ENCODE measurements around the gene RFFL. TPM values are rescaled to one million over a fixed set of nuclear protein-coding genes. Genes with fewer than 3 reads are reported as not detected.
A peak's percentile ranks its signal among the peaks of the same experiment; 100 is the strongest.

The RFFL gene
- total RNA-seq, 3 donors from 2014 or later (not counting 1 experiment from before 2014, with no cell fraction given) = 50.0 to 86.6 (median 75.9) TPM

- no peaks in the 10 kb centered on the region for H3K27me3 Mint-ChIP-seq (ENCODE audit: low read depth in 2 of 2)
- WGBS (ENCODE audit: insufficient coverage) = 100% methylated on average over 1 of the region's 1 CpG
- DNase-seq (no peak), ATAC-seq (no peak)
- peaks cover 25% of the 10 kb centered on the region for H3K4me1 ChIP-seq (ENCODE audit: control insufficient read depth, insufficient read depth, low read length)
- peaks cover 39 to 40% of the 10 kb centered on the region in 2 donors for H3K4me1 Mint-ChIP-seq
- H3K27ac ChIP-seq (ENCODE audit: low read length) = no peak overlapping the region
- no peak overlapping the region for H3K4me3 Mint-ChIP-seq
- intact Hi-C loops (cut with micrococcal nuclease) = no loop called here
- no peak for TF ChIP-seq CTCF (IDR thresholded peaks at IDR 0.05)
- no peaks in the 10 kb centered on the region for H3K9me3 ChIP-seq (ENCODE audit: control insufficient read depth, insufficient read depth, low read length)
- no peaks in the 10 kb centered on the region for H3K27me3 ChIP-seq (ENCODE audit: control insufficient read depth, insufficient read depth, low read length)
- peaks cover 8% of the 10 kb centered on the region for H3K36me3 Mint-ChIP-seq
- H3K36me3 ChIP-seq (ENCODE audit: control insufficient read depth, insufficient read depth, low read length) = peaks cover 16% of the 10 kb centered on the region
- H3K9me3 Mint-ChIP-seq = no peaks in the 10 kb centered on the region
- H3K4me3 ChIP-seq (ENCODE audit: low read length) = no peak overlapping the region
- peak overlapping the region in 1 of 2 donors; percentile 99 for H3K27ac Mint-ChIP-seq
These were observed 38.0 kb downstream of the RFFL start for GRCh38 chr17:35025541-35025940.

- H3K27me3 Mint-ChIP-seq (ENCODE audit: low read depth in 2 of 2) = no peaks in the 10 kb centered on the region
- ATAC-seq (no peak), DNase-seq (no peak)
- H3K4me3 ChIP-seq (ENCODE audit: low read length) = no peak overlapping the region
- H3K9me3 Mint-ChIP-seq = no peaks in the 10 kb centered on the region
- H3K4me3 Mint-ChIP-seq = no peak overlapping the region
- WGBS (ENCODE audit: insufficient coverage) = 73% methylated on average over 3 of the region's 3 CpGs
- H3K27me3 ChIP-seq (ENCODE audit: control insufficient read depth, insufficient read depth, low read length) = no peaks in the 10 kb centered on the region
- peak overlapping the region; percentile 99 for H3K27ac Mint-ChIP-seq
- intact Hi-C loops (cut with micrococcal nuclease) = loop anchor here (2.0 kb wide), 1 partner anchor 27 kb away; no protein-coding TSS in a partner anchor
- H3K27ac ChIP-seq (ENCODE audit: low read length) = peak overlapping the region; percentile 90
- H3K4me1 Mint-ChIP-seq = peaks cover 34% of the 10 kb centered on the region in 2 donors
- H3K36me3 ChIP-seq (ENCODE audit: control insufficient read depth, insufficient read depth, low read length) = peaks cover 32% of the 10 kb centered on the region
- no peak for TF ChIP-seq CTCF (IDR thresholded peaks at IDR 0.05)
- H3K9me3 ChIP-seq (ENCODE audit: control insufficient read depth, insufficient read depth, low read length) = no peaks in the 10 kb centered on the region
- peaks cover 25% of the 10 kb centered on the region for H3K4me1 ChIP-seq (ENCODE audit: control insufficient read depth, insufficient read depth, low read length)
- H3K36me3 Mint-ChIP-seq = peaks cover 8% of the 10 kb centered on the region
These were observed 40.0 kb downstream of the RFFL start for GRCh38 chr17:35023538-35023937.

GRCh38 chr17:35022536-35023063 lies 40.9 kb downstream of the RFFL start:
- H3K4me1 Mint-ChIP-seq = peaks cover 31 to 38% of the 10 kb centered on the region in 2 donors
- Histone ChIP-seq H3K27ac (ENCODE audit: low read length) (peak overlapping the region; percentile 90), H3K4me1 (ENCODE audit: control insufficient read depth, insufficient read depth, low read length) (peaks cover 25% of the 10 kb centered on the region), H3K27me3 (ENCODE audit: control insufficient read depth, insufficient read depth, low read length) (no peaks in the 10 kb centered on the region), H3K36me3 (ENCODE audit: control insufficient read depth, insufficient read depth, low read length) (peaks cover 33% of the 10 kb centered on the region), H3K9me3 (ENCODE audit: control insufficient read depth, insufficient read depth, low read length) (no peaks in the 10 kb centered on the region), H3K4me3 (ENCODE audit: low read length) (no peak overlapping the region)
- intact Hi-C loops (cut with micrococcal nuclease) = loop anchor here (1.0 to 2.0 kb wide), 3 partner anchors 28 to 67 kb away; partner anchors contain the start of gene RFFL
- no peak for TF ChIP-seq CTCF (IDR thresholded peaks at IDR 0.05)
- DNase-seq = peak; percentile 74 to 85
- ATAC-seq = peak; percentile 97 to 99 (median 99)
- H3K36me3 Mint-ChIP-seq = peaks cover 8% of the 10 kb centered on the region
- peak overlapping the region; percentile 99 for H3K27ac Mint-ChIP-seq
- peak overlapping the region; percentile 75 for H3K4me3 Mint-ChIP-seq
- H3K27me3 Mint-ChIP-seq (ENCODE audit: low read depth in 2 of 2) = no peaks in the 10 kb centered on the region
- H3K9me3 Mint-ChIP-seq = no peaks in the 10 kb centered on the region
- WGBS (ENCODE audit: insufficient coverage) = 17% methylated on average over 8 of the region's 8 CpGs

Measured in natural killer cell (primary cell).